ENCODE results near the gene SLC24A2.

- TF ChIP-seq CTCF (IDR thresholded peaks at IDR 0.05) (no peak), POLR2A (IDR thresholded peaks at IDR 0.05) (no peak)
These were observed 5.3 kb downstream of the SLC24A2 start for GRCh38 chr9:19783500-19783899.

Data from sigmoid colon (tissue), 3 donors.